Measurements from ENCODE around the gene TOR1B. TPM values are rescaled to one million over a fixed set of nuclear protein-coding genes. Genes with fewer than 3 reads are reported as not detected.
"Not testable (repeated sequence)": the region's sequence is repeated elsewhere in the genome, so short reads cannot be mapped to it uniquely, and the experiment has no call there.

Gene TOR1B
- 47.9 and 80.4 TPM in 2 replicates for total RNA-seq (2014; rRNA removed; shearing (Covaris generic))

GRCh38 chr9:129802833-129803675 lies at the start of gene TOR1B:
TOR1B (plus strand) TSS chr9:129803184; CDS start chr9:129803213, 29 bp downstream.
- peak; percentile 85 for DNase-seq (ENCODE audit: low spot score)

GRCh38 chr9:129755151-129755550 lies 47.8 kb upstream of the TOR1B start:
- DNase-seq (ENCODE audit: low spot score) = no peak

GRCh38 chr9:129756191-129756590 lies 46.8 kb upstream of the TOR1B start:
- DNase-seq (ENCODE audit: low spot score) = no peak

GRCh38 chr9:129757045-129757444 lies 45.9 kb upstream of the TOR1B start:
- DNase-seq (ENCODE audit: low spot score) = no peak

GRCh38 chr9:129759319-129759718 lies 43.7 kb upstream of the TOR1B start:
- no peak for DNase-seq (ENCODE audit: low spot score)

GRCh38 chr9:129759804-129760502 lies 43.0 kb upstream of the TOR1B start:
- DNase-seq (ENCODE audit: low spot score) = no peak

GRCh38 chr9:129760784-129761183 lies 42.2 kb upstream of the TOR1B start:
- DNase-seq (ENCODE audit: low spot score) = not testable (repeated sequence)

GRCh38 chr9:129761293-129761900 lies 41.6 kb upstream of the TOR1B start:
- peak; percentile 21 for DNase-seq (ENCODE audit: low spot score)

- DNase-seq (ENCODE audit: low spot score) = peak; percentile 75
Observed at GRCh38 chr9:129761901-129762369, 41.0 kb upstream of the TOR1B start.

GRCh38 chr9:129762370-129762984 lies 40.5 kb upstream of the TOR1B start:
- DNase-seq (ENCODE audit: low spot score) = peak; percentile 82

GRCh38 chr9:129762985-129763926 lies 39.7 kb upstream of the TOR1B start:
- no peak for DNase-seq (ENCODE audit: low spot score)

GRCh38 chr9:129765764-129766317 lies 37.1 kb upstream of the TOR1B start:
- no peak for DNase-seq (ENCODE audit: low spot score)

GRCh38 chr9:129768486-129768885 lies 34.5 kb upstream of the TOR1B start:
- DNase-seq (ENCODE audit: low spot score) = no peak

- DNase-seq (ENCODE audit: low spot score) = no peak
Observed at GRCh38 chr9:129769669-129770068, 33.3 kb upstream of the TOR1B start.

GRCh38 chr9:129770741-129771140 lies 32.2 kb upstream of the TOR1B start:
- no peak for DNase-seq (ENCODE audit: low spot score)

- DNase-seq (ENCODE audit: low spot score) = peak; percentile 56
Observed at GRCh38 chr9:129773262-129774048, 29.5 kb upstream of the TOR1B start.

GRCh38 chr9:129774791-129775447 lies 28.1 kb upstream of the TOR1B start:
- no peak for DNase-seq (ENCODE audit: low spot score)

- DNase-seq (ENCODE audit: low spot score) = no peak
Observed at GRCh38 chr9:129775448-129775798, 27.6 kb upstream of the TOR1B start.

GRCh38 chr9:129776096-129776495 lies 26.9 kb upstream of the TOR1B start:
- DNase-seq (ENCODE audit: low spot score) = not testable (repeated sequence)

All from A172 (cell line).